SHP77 treated with DMSO at 0.1 percent for 48 hours (cell line): ENCODE data around the gene MEGF9.
"Not testable (repeated sequence)": the region's sequence is repeated elsewhere in the genome, so short reads cannot be mapped to it uniquely, and the experiment has no call there.

Experiments
- DNase-seq: peaks from one replicate; lab custom pipeline; 2025; lab: John Stamatoyannopoulos, UW

MEGF9 gene

DNA sequence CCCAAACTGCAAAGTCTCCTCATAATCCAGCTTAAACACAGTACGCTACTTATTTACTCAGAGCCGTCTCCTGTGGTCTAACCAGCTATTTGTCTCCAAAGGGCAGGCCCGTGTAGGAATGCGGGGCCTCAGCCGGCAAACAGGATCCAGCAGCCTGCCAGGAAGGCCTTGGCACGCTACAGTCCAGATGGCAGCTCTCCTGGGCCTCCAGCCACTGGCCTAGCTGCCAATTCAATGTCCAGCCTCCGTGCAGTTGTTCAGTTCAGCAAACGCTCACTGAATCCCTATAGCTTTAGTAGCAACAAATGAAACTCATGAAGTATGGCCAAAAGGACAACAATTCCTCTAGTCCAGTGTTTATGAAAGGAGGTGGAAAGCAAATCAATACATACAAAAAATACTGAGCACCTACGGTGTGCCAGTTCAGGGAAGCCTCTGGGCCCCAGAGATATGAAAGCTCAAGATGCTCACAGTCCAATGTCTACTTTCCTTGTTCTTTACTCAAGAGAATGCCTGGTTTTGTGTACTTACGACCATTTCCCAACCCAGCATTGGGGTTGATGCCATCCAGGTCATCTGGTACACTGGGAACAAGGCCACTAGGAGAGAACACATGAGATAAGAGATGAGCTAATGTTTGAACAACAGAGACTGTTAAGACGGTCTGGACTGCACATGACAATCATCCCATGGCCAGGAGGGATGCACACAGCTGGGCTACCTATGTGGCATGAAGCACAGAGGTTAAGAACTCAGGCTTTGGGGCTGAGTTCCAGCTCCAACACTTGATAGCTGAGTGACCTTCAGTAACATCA, 142.6 kb downstream of the MEGF9 start:
- no peak for DNase-seq

DNA sequence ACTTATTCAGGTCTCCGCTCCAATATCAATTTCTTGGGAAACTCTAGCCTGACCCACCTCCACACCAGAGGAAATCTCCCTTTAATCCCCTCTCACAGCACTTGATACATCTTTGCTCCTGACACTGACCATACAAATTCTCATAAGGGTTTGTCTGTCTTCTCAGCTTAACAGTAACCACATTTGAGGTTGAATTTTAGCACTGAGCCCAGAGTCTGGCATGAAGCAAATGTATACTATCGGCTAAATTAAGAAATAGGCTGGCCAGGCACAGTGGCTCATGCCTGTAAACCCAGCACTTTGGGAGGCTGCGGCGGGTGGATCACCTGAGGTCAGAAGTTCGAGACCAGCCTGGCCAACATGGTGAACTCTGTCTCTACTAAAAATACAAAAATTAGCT, 144.0 kb downstream of the MEGF9 start:
- DNase-seq, result no peak

DNA sequence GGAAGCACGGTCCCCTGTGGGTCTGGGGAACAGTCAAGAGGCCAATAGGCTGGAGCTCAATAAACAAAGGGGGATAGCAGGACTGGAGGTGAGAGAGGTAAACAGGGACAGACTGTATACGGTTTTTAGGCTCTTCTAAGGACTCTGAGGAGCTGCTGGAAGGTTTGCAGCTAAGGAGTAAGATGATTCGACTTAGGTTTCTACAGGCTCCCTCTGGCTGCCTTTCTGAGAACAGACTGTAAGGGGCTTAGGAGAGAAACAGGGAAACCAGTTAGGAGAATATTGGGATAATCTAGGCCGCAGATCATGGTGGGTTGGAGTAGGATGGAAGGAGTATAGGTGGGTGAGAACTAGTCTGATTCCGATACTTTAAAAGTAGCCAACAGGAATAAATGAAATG, 144.7 kb downstream of the MEGF9 start:
- DNase-seq, result no peak

DNA sequence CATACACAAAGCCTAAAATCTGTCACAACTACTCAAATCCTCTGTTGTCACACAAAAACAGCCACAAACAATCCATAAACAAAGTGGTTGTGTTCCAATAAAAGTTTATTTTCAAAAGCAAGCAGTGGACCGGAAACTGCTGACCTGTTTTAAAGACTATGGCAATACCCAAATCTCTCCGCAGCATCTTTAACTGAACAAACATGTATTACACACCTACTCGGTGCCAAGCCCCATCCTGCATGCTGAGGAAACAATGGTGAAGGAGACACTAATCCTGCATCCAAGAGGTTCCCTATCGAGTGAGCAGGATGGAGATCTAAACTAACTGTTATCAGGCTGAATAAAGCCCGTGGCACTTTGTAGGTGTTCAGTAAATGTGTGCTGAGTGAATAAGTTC, 145.5 kb downstream of the MEGF9 start:
- DNase-seq, result no peak

DNA sequence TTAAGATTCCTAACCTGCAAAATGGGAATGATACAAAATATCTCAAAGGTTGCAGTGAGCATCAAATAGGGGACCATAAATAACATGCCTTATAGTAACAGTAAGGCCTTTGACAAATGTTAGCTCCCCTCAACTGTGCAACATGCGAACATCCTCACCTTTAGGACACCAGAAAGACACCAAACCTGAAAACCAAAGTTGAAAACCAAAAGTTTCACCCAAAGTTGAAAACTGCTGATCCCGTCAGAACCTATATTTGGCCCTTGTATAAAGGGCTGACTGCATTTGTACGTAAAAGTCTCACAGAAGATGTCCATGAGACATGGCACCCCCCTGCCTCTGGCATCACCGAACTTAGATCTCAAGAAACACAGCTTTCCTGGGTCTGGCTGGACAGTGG, 146.4 kb downstream of the MEGF9 start:
- no peak for DNase-seq

DNA sequence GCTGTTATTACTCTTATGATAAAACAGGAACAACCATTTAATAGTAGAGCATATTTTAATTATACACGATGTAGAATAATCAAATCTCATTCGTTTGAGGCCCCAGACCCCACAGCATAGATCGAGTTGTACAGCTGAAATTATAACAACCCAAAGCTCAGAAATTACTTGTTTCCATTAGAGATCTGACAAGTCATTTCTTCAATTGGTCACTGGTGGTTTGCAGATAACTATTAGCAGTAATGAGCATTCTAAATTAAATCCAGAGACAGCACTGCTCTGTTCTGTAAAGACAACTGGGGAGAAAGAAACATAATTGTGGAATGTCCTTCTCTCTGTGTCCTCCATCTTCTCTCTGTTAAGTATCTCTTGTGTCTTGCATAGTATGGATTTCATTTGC, 147.2 kb downstream of the MEGF9 start:
- no peak for DNase-seq

DNA sequence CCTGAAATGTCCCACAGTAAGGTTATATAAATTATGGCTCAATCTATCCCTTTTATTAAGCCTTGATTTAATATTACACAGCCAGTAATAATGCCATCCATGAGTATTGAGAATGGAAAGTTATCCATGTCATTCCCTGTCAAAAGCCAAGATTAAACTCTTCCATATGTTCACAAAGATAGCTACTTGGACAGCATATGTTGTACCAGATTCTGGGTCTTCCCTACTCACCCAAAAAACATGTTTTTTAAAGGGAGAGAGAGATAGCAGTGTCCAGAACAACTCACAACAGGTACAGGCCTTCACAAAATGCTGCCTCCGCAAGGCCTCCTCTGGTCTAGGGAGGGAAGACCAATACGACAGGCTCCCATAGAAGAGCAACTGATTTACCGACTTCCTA, 149.7 kb downstream of the MEGF9 start:
- no peak for DNase-seq

DNA sequence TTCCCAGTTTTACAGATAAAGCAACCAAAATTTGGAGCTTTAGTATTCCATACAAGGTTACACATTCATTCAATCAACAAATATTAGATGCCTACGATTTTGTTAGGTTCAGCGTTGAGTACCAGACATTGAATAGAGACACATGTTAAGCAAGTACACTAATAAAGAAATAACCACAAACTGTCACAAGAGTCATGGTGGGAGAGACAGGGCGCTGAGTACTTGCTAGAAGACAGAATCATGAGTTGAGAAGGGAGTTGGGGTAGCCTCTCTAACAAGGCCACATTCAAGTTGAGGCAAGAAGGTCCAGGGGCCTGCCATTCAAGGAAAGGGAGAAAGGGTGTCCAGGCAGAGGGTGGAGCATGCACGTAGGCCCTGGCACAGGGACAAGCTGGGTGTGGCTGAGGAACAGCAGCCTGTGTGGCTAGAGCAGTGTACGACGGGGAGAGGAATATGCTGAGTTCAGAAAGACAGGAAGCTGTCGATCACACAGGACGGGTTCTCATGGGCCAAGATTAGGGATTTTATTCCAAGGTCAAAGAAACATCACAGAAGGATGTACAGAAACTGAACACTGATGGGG, 151.3 kb downstream of the MEGF9 start:
- no peak for DNase-seq

DNA sequence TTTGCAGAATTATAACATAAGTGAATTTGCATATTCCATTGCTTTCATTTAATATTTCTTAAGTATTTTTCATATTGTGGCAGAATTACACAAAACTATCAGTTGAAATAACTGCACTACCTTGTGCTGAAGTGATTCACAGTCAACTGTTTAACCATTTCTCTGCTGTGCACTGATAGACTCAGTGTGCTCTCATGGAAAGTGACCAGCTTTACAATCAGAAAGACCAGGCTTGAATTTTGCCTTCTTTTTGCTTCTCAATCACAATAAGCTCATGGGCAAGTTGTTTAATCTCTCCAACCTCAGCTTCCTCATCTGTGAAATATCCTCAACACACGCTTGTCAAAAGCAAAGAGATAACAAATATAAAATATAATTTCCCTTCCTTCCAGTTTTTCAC, 152.6 kb downstream of the MEGF9 start:
- no peak for DNase-seq

DNA sequence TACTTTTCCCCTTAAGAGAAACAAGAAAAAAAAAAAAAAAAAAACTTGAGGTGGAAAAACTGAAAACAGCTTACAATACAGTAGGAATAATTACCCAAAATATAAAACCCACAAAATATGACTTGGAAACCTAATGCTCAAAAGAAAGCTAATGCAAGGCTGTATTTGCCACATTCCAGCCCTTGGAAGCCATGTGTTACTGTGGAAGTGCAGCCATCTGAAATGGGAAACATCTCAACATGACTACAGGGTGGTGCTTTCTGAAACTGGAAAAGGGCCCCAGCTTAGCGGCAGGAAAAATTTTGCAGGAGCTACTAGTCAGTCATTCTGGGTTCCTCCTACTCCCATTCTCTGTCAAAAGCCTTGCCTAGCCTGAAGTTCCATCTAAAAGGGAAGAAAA, 154.7 kb downstream of the MEGF9 start:
- DNase-seq, result no peak

DNA sequence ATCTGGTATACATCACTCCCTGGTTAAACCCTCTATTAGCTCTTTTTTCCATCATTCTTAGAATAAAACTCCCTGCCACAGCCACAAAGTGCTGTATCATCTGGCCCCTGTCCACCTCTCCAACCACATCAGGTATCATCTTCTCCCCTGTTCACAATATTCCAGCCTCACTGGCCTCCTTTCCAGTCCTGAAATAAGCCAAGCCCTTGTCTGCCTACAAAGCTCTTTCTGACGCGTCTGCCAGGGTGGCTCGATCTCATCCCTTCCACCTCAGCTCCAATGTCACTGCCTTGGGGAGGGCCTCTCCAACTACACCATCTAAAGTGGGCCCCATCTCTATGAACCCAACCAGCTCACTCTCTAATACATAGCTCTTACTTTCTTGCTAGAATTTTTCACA, 155.8 kb downstream of the MEGF9 start:
- no peak for DNase-seq

DNA sequence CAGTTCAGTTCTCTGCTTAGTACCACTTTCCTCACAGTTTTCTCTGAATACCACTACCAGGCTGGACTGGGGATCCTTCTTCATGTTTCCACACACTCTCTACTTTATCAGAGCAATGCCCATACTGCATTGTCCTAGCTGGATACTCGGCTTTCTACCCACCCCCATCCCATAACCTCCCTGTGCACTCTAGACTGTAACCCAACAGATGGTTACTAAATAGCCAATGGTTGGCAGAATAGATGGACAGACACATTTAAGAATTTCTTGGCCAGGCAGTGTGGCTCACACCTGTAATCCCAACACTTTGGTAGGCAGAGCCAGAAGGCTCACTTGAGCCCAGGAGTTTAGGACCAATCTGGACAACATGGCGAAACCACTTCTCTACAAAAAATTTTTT, 157.1 kb downstream of the MEGF9 start:
- no peak for DNase-seq

DNA sequence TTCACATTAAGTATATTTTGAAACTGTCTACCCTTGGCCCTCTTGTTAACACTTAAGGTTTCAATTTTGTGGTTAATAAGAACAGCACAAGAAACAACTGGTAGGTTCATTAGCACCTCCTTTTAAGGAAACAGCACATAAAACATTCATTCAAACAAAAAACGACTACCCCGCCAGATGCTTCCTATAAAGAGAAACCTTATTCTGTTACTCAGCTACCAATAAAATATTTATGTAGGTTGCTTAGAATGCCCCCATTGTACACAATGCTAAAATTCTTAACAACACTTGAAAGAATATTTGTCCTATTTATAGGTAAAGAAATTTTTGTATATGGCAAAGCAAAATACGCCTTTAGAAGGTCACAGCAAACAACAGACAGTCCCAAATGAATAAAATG, 157.5 kb downstream of the MEGF9 start:
- DNase-seq, result no peak

DNA sequence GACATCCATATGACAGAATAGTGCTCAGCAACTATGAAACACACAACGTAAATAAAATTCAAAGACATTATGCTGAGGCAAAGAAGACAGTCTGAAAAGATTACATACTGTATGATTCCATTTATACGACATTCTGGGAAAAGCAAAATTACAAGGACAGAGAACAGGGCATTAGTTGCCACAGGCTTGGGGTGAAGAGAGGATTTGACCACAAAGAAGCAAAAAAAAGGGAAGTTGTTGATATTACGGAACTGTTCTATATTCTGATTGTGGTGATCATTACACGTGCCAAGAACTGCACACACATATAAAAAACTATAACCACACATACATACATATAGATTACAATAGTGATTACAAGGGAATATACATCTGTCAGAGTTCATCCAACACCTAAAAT, 158.4 kb downstream of the MEGF9 start:
- DNase-seq, result no peak

DNA sequence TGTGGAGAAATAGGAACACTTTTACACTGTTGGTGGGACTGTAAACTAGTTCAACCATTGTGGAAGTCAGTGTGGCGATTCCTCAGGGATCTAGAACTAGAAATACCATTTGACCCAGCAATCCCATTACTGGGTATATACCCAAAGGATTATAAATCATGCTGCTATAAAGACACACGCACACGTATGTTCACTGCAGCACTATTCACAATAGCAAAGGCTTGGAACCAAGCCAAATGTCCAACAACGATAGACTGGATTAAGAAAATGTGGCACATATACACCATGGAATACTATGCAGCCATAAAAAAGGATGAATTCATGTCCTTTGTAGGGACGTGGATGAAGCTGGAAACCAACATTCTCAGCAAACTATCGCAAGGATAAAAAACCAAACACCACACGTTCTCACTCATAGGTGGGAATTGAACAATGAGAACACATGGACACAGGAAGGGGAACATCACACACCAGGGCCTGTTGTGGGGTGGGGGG, 162.0 kb downstream of the MEGF9 start:
- DNase-seq, result not testable (repeated sequence)
